GM18499 (cell line): ENCODE results near the gene NSUN5.

ENCODE experiments used
- ATAC-seq: cut with Tn5 transposase; IDR thresholded peaks from one replicate; pipeline ENCODE4 v1.9.1; 2021; ENCODE audit warnings: moderate number of reproducible peaks; ENCODE audit not compliant: insufficient read depth, unreplicated experiment

NSUN5 gene

GRCh38 chr7:73308665-73309214 lies at the start of gene NSUN5:
NSUN5 (minus strand) TSS chr7:73308826; CDS start chr7:73308790, 36 bp downstream.
- no peak for ATAC-seq

- ATAC-seq, result no peak
These were observed 47.5 kb upstream of the NSUN5 start for GRCh38 chr7:73356159-73356558.

- ATAC-seq, result no peak
These were observed 46.2 kb upstream of the NSUN5 start for GRCh38 chr7:73354821-73355220.

- no peak for ATAC-seq
These were observed 45.6 kb upstream of the NSUN5 start for GRCh38 chr7:73354196-73354595.

- ATAC-seq, result no peak
These were observed 44.6 kb upstream of the NSUN5 start for GRCh38 chr7:73353243-73353642.

- no peak for ATAC-seq
These were observed 44.2 kb upstream of the NSUN5 start for GRCh38 chr7:73352784-73353183.

- ATAC-seq, result no peak
These were observed 43.0 kb upstream of the NSUN5 start for GRCh38 chr7:73351447-73352167.

GRCh38 chr7:73350306-73351068 lies 41.9 kb upstream of the NSUN5 start:
- ATAC-seq, result no peak

GRCh38 chr7:73349763-73350162 lies 41.1 kb upstream of the NSUN5 start:
- no peak for ATAC-seq

GRCh38 chr7:73345951-73346350 lies 37.3 kb upstream of the NSUN5 start:
- no peak for ATAC-seq

GRCh38 chr7:73345538-73345937 lies 36.9 kb upstream of the NSUN5 start:
- no peak for ATAC-seq

- ATAC-seq, result no peak
These were observed 35.2 kb upstream of the NSUN5 start for GRCh38 chr7:73343671-73344380.

GRCh38 chr7:73342645-73343044 lies 34.0 kb upstream of the NSUN5 start:
- no peak for ATAC-seq

GRCh38 chr7:73341877-73342276 lies 33.3 kb upstream of the NSUN5 start:
- ATAC-seq, result no peak

- ATAC-seq, result no peak
These were observed 31.9 kb upstream of the NSUN5 start for GRCh38 chr7:73340514-73340913.

GRCh38 chr7:73338321-73338720 lies 29.7 kb upstream of the NSUN5 start:
- no peak for ATAC-seq

- ATAC-seq, result no peak
These were observed 23.8 kb upstream of the NSUN5 start for GRCh38 chr7:73332447-73332846.

GRCh38 chr7:73330772-73331171 lies 22.1 kb upstream of the NSUN5 start:
- no peak for ATAC-seq

- ATAC-seq, result no peak
These were observed 21.4 kb upstream of the NSUN5 start for GRCh38 chr7:73329861-73330581.

GRCh38 chr7:73328696-73329095 lies 20.1 kb upstream of the NSUN5 start:
- no peak for ATAC-seq
